Measurements from ENCODE around the gene ALPK1.

- no peak for TF ChIP-seq CTCF (IDR thresholded peaks at IDR 0.05; ENCODE audit: insufficient read depth, low read depth, low read length)
- TF ChIP-seq EZH2 (IDR thresholded peaks at IDR 0.05; ENCODE audit: insufficient read depth, low read length) = no peak
Measured at GRCh38 chr4:112282860-112283667, 14.1 kb upstream of the ALPK1 start.
